Stimulated activated naive CD8-positive, alpha-beta T cell treated with anti-CD3 and anti-CD28 coated beads, Interleukin-15, amount 100 ng/mL, for 72 hours (primary cell): ENCODE results near the gene IGSF21.
"Not testable (repeated sequence)": the region's sequence is repeated elsewhere in the genome, so short reads cannot be mapped to it uniquely, and the experiment has no call there.

Experiments
- ATAC-seq: fragments of 150-1000 bp; cut with Tn5 transposase; 2 replicates; pipeline ENCODE4 v1.10.0; 2021; ENCODE audit warnings: mild to moderate bottlenecking, moderate library complexity
- DNase-seq, 2 donors: peaks; one replicate each; pipeline ENCODE4 v3.0.0; 2021 to 2022
- H3K27ac Mint-ChIP-seq, 2 donors: one replicate each; pipeline ENCODE4 v1.8.0; 2022; ENCODE audit warnings: mild to moderate bottlenecking in 2 of 2, mixed read lengths in 2 of 2, moderate library complexity in 2 of 2
- H3K27me3 Mint-ChIP-seq: one replicate; pipeline ENCODE4 v1.8.0; 2022; ENCODE audit warnings: mixed read lengths
- H3K4me1 Mint-ChIP-seq: one replicate; pipeline ENCODE4 v1.8.0; 2022; ENCODE audit warnings: mild to moderate bottlenecking, mixed read lengths
- H3K4me3 Mint-ChIP-seq, 2 donors: one replicate each; pipeline ENCODE4 v1.8.0; 2022; ENCODE audit warnings: mild to moderate bottlenecking in 2 of 2, mixed read lengths in 2 of 2, moderate library complexity in 1 of 2
- H3K9me3 Mint-ChIP-seq, 2 donors: one replicate each; pipeline ENCODE4 v1.8.0; 2022; ENCODE audit warnings: mixed read lengths in 2 of 2

The IGSF21 gene

GRCh38 chr1:18165640-18166039 is 58.0 kb downstream of the IGSF21 start:
- peaks cover 33% of the 10 kb centered on the region for H3K27me3 Mint-ChIP-seq
- H3K4me3 Mint-ChIP-seq, DNase-seq, H3K4me1 Mint-ChIP-seq, H3K9me3 Mint-ChIP-seq, ATAC-seq: not testable (repeated sequence)
- H3K27ac Mint-ChIP-seq = peak overlapping the region in 1 of 2 donors; percentile 69

- H3K4me1 Mint-ChIP-seq = no peaks in the 10 kb centered on the region
- no peak for DNase-seq
- H3K27ac Mint-ChIP-seq = no peak overlapping the region
- H3K9me3 Mint-ChIP-seq = no peaks in the 10 kb centered on the region
- H3K4me3 Mint-ChIP-seq = no peak overlapping the region
- ATAC-seq = no peak
- H3K27me3 Mint-ChIP-seq = peaks cover 26% of the 10 kb centered on the region
These were observed 58.7 kb downstream of the IGSF21 start for GRCh38 chr1:18166341-18166740.

GRCh38 chr1:18166929-18167328 is 59.3 kb downstream of the IGSF21 start:
- Mint-ChIP-seq H3K27ac (peak overlapping the region in 1 of 2 donors; percentile 6), H3K9me3 (no peaks in the 10 kb centered on the region), H3K4me3 (no peak overlapping the region), H3K4me1 (no peaks in the 10 kb centered on the region), H3K27me3 (peaks cover 25% of the 10 kb centered on the region)
- ATAC-seq (no peak), DNase-seq (no peak)

GRCh38 chr1:18170444-18170843 is 62.8 kb downstream of the IGSF21 start:
- H3K27ac Mint-ChIP-seq = no peak overlapping the region
- no peaks in the 10 kb centered on the region for H3K9me3 Mint-ChIP-seq
- no peaks in the 10 kb centered on the region for H3K4me1 Mint-ChIP-seq
- H3K4me3 Mint-ChIP-seq = no peak overlapping the region
- ATAC-seq (no peak), DNase-seq (no peak)
- peaks cover 28% of the 10 kb centered on the region for H3K27me3 Mint-ChIP-seq

GRCh38 chr1:18174037-18174436 is 66.4 kb downstream of the IGSF21 start:
- no peaks in the 10 kb centered on the region for H3K9me3 Mint-ChIP-seq
- no peak for DNase-seq
- H3K27ac Mint-ChIP-seq = no peak overlapping the region
- H3K4me1 Mint-ChIP-seq = peaks cover 6% of the 10 kb centered on the region
- H3K4me3 Mint-ChIP-seq = no peak overlapping the region
- peaks cover 35% of the 10 kb centered on the region for H3K27me3 Mint-ChIP-seq
- no peak for ATAC-seq

- no peak for DNase-seq
- Mint-ChIP-seq H3K4me3 (no peak overlapping the region), H3K4me1 (peaks cover 6% of the 10 kb centered on the region), H3K27me3 (peaks cover 34% of the 10 kb centered on the region), H3K9me3 (no peaks in the 10 kb centered on the region), H3K27ac (no peak overlapping the region)
- ATAC-seq = no peak
These were observed 67.5 kb downstream of the IGSF21 start for GRCh38 chr1:18175051-18175450.

- H3K4me3 Mint-ChIP-seq = no peak overlapping the region
- no peak for ATAC-seq
- no peaks in the 10 kb centered on the region for H3K9me3 Mint-ChIP-seq
- no peak for DNase-seq
- no peak overlapping the region for H3K27ac Mint-ChIP-seq
- H3K27me3 Mint-ChIP-seq = peaks cover 38% of the 10 kb centered on the region
- peaks cover 6% of the 10 kb centered on the region for H3K4me1 Mint-ChIP-seq
These were observed 68.2 kb downstream of the IGSF21 start for GRCh38 chr1:18175530-18176377.

GRCh38 chr1:18176619-18177018 is 69.0 kb downstream of the IGSF21 start:
- no peak for ATAC-seq
- Mint-ChIP-seq H3K4me1 (peaks cover 6% of the 10 kb centered on the region), H3K27ac (no peak overlapping the region), H3K27me3 (peaks cover 46% of the 10 kb centered on the region), H3K9me3 (no peaks in the 10 kb centered on the region), H3K4me3 (no peak overlapping the region)
- no peak for DNase-seq

- no peak overlapping the region for H3K4me3 Mint-ChIP-seq
- no peak for DNase-seq
- H3K27me3 Mint-ChIP-seq = peaks cover 46% of the 10 kb centered on the region
- peaks cover 6% of the 10 kb centered on the region for H3K4me1 Mint-ChIP-seq
- ATAC-seq = no peak
- H3K27ac Mint-ChIP-seq = no peak overlapping the region
- no peaks in the 10 kb centered on the region for H3K9me3 Mint-ChIP-seq
These were observed 70.5 kb downstream of the IGSF21 start for GRCh38 chr1:18178111-18178510.

- H3K27ac Mint-ChIP-seq = no peak overlapping the region
- no peaks in the 10 kb centered on the region for H3K9me3 Mint-ChIP-seq
- H3K27me3 Mint-ChIP-seq = peaks cover 47% of the 10 kb centered on the region
- ATAC-seq (no peak), DNase-seq (no peak)
- H3K4me1 Mint-ChIP-seq = peaks cover 6% of the 10 kb centered on the region
- no peak overlapping the region for H3K4me3 Mint-ChIP-seq
These were observed 71.4 kb downstream of the IGSF21 start for GRCh38 chr1:18179009-18179408.

GRCh38 chr1:18182398-18183160 is 75.0 kb downstream of the IGSF21 start:
- Mint-ChIP-seq H3K27me3 (peaks cover 46% of the 10 kb centered on the region), H3K4me1 (peaks cover 6% of the 10 kb centered on the region), H3K27ac (peak overlapping the region in 1 of 2 donors; percentile 40), H3K9me3 (no peaks in the 10 kb centered on the region), H3K4me3 (no peak overlapping the region)
- no peak for DNase-seq
- ATAC-seq = no peak

- peaks cover 39% of the 10 kb centered on the region for H3K27me3 Mint-ChIP-seq
- DNase-seq = no peak
- H3K4me3 Mint-ChIP-seq = no peak overlapping the region
- H3K27ac Mint-ChIP-seq = no peak overlapping the region
- no peak for ATAC-seq
- no peaks in the 10 kb centered on the region for H3K9me3 Mint-ChIP-seq
- H3K4me1 Mint-ChIP-seq = no peaks in the 10 kb centered on the region
These were observed 75.9 kb downstream of the IGSF21 start for GRCh38 chr1:18183533-18183932.

GRCh38 chr1:18187054-18187453 is 79.5 kb downstream of the IGSF21 start:
- H3K4me3 Mint-ChIP-seq = no peak overlapping the region
- H3K27me3 Mint-ChIP-seq = peaks cover 41% of the 10 kb centered on the region
- no peak for DNase-seq
- no peaks in the 10 kb centered on the region for H3K4me1 Mint-ChIP-seq
- H3K27ac Mint-ChIP-seq = peak overlapping the region in 1 of 2 donors; percentile 16
- no peaks in the 10 kb centered on the region for H3K9me3 Mint-ChIP-seq
- no peak for ATAC-seq

- no peak overlapping the region for H3K4me3 Mint-ChIP-seq
- no peaks in the 10 kb centered on the region for H3K4me1 Mint-ChIP-seq
- ATAC-seq (no peak), DNase-seq (no peak)
- H3K9me3 Mint-ChIP-seq = no peaks in the 10 kb centered on the region
- no peak overlapping the region for H3K27ac Mint-ChIP-seq
- H3K27me3 Mint-ChIP-seq = peaks cover 58% of the 10 kb centered on the region
These were observed 81.4 kb downstream of the IGSF21 start for GRCh38 chr1:18188820-18189517.

GRCh38 chr1:18190598-18190997 is 83.0 kb downstream of the IGSF21 start:
- peaks cover 60% of the 10 kb centered on the region for H3K27me3 Mint-ChIP-seq
- DNase-seq (no peak), ATAC-seq (no peak)
- H3K27ac Mint-ChIP-seq = no peak overlapping the region
- H3K4me1 Mint-ChIP-seq = no peaks in the 10 kb centered on the region
- no peaks in the 10 kb centered on the region for H3K9me3 Mint-ChIP-seq
- H3K4me3 Mint-ChIP-seq = no peak overlapping the region

GRCh38 chr1:18191037-18191436 is 83.4 kb downstream of the IGSF21 start:
- Mint-ChIP-seq H3K27me3 (peaks cover 64% of the 10 kb centered on the region), H3K4me1 (no peaks in the 10 kb centered on the region), H3K4me3 (no peak overlapping the region), H3K27ac (no peak overlapping the region), H3K9me3 (no peaks in the 10 kb centered on the region)
- ATAC-seq (no peak), DNase-seq (no peak)
